Gastroesophageal sphincter (tissue), 4 donors: Measurements from ENCODE around the gene CRPPA. TPM values are rescaled to one million over a fixed set of nuclear protein-coding genes. Genes with fewer than 3 reads are reported as not detected.

Experiments used
- ATAC-seq: fragments of 150-250 bp; one replicate; pipeline ENCODE4 v1.9.1; 2016; ENCODE audit warnings: mild to moderate bottlenecking, moderate library complexity
- H3K27ac ChIP-seq, 4 donors: fragments of 200-600 bp; sonication (generic) in 3 of 4; 1 replicate in 3 of 4; 2 replicates in 1 of 4; pipeline ENCODE4 v1.5.1; 2016 to 2019
- H3K27me3 ChIP-seq: fragments of 200-600 bp; sonication (generic); one replicate; pipeline ENCODE4 v1.5.1; 2019
- H3K36me3 ChIP-seq, 2 donors: fragments of 200-600 bp; sonication (generic); one replicate each; pipeline ENCODE4 v1.5.1; 2019; ENCODE audit warnings: control low read depth in 1 of 2
- H3K4me1 ChIP-seq, 3 donors: fragments of 200-600 bp; sonication (generic); 1 replicate in 2 of 3; 2 replicates in 1 of 3; pipeline ENCODE4 v1.5.1; 2016 to 2019; ENCODE audit warnings: control low read depth in 2 of 3
- H3K4me3 ChIP-seq, 2 donors: fragments of 200-600 bp; sonication (generic); one replicate each; pipeline ENCODE4 v1.5.1; 2019; ENCODE audit warnings: mild to moderate bottlenecking in 1 of 2, moderate library complexity in 1 of 2
- H3K9me3 ChIP-seq, 3 donors: fragments of 200-600 bp; sonication (generic); one replicate each; pipeline ENCODE4 v1.5.1; 2017 to 2019; ENCODE audit warnings: control low read depth in 2 of 3
- EP300 ChIP-seq: sonication (generic); formaldehyde crosslinking; IDR thresholded peaks from one replicate; pipeline ENCODE4 v1.6.1; 2017; ENCODE audit warnings: antibody characterized with exemption, mild to moderate bottlenecking
- POLR2A ChIP-seq, 2 donors: fragments of 450-650 bp; IDR thresholded peaks; one replicate each; pipeline ENCODE4 v1.6.1; 2017; ENCODE audit warnings: antibody characterized with exemption in 2 of 2, mild to moderate bottlenecking in 2 of 2, moderate library complexity in 1 of 2
- POLR2AphosphoS5 ChIP-seq: sonication (generic); formaldehyde crosslinking; IDR thresholded peaks from one replicate; pipeline ENCODE4 v1.6.1; 2017; ENCODE audit warnings: antibody characterized with exemption
- WGBS, 2 donors: methylation state at CpG; one replicate each; pipeline ENCODE4 v1.1.5; 2018; ENCODE audit warnings: low coverage in 1 of 2; 5-methylcytosine and 5-hydroxymethylcytosine counted together
- total RNA-seq, 4 donors: library from RNA; depleted of rRNA; stranded (reverse); fragments of >200 nt; gene quantifications; one replicate each; pipeline ENCODE4 v1.1.0, GENCODE V29; 2016
- TF ChIP-seq, protein P1 (sequence below), 4 experiments: fragments of 200-600 bp in 2 of 4; fragments of 450-650 bp in 2 of 4; sonication (generic) in 1 of 4; IDR thresholded peaks; one replicate each; pipeline ENCODE4 v1.5.1; 2017 to 2019; ENCODE audit warnings: antibody characterized with exemption in 4 of 4, mild to moderate bottlenecking in 2 of 4, moderate library complexity in 2 of 4

CRPPA gene
- total RNA-seq, 4 donors from 2014 or later = 1.8 to 4.7 (median 3.7) TPM

DNA sequence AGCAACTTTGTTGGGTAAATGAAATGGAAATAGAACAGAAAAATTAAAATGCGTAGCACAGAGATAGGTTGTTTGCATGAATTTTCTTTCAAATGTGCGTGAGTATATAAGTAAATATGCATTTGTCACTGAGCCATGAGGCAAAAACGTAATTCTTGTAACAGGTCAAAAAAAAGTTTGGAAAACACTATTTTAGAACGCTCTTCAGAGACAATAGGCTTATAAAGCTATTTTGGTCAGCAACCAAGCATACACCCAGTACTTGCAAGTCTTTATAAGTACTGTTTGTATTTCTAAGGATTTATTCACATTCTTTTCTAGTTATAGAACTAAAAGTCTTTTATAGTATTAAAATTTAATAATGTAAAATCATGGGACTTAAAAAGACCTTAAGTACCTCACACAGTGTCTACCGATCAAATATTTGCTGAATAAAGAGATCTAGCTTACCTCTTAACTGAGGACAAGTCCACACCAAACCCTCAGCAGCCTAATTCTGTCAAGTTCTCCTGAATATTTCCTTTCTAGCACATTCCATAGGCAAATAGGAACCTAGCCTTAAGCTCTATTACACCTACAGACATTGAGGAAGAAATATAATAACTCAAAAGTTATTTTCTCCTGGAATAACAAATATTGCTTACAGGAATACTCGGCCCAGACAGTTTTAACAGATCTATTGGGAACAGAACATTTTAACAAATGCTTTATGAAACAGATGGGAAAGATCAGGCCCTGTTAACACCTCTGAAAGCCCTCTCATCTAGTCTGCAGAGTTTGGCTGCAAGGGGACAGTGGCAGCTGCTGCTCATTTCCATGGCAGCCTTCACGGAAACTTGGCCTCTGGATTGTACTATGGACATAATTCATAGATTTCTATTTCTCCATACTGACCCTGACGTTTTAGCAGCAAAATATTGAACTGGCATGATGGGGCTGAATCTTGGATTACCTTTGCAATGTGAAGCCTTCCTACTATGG, 8.8 kb downstream of the CRPPA start:
- no peaks in the 10 kb centered on the region for H3K27me3 ChIP-seq
- no peak overlapping the region for H3K4me3 ChIP-seq
- TF ChIP-seq EP300 (no peak), POLR2AphosphoS5 (no peak), POLR2A (IDR thresholded peaks at IDR 0.05) (no peak)
- TF ChIP-seq, protein P1, sequence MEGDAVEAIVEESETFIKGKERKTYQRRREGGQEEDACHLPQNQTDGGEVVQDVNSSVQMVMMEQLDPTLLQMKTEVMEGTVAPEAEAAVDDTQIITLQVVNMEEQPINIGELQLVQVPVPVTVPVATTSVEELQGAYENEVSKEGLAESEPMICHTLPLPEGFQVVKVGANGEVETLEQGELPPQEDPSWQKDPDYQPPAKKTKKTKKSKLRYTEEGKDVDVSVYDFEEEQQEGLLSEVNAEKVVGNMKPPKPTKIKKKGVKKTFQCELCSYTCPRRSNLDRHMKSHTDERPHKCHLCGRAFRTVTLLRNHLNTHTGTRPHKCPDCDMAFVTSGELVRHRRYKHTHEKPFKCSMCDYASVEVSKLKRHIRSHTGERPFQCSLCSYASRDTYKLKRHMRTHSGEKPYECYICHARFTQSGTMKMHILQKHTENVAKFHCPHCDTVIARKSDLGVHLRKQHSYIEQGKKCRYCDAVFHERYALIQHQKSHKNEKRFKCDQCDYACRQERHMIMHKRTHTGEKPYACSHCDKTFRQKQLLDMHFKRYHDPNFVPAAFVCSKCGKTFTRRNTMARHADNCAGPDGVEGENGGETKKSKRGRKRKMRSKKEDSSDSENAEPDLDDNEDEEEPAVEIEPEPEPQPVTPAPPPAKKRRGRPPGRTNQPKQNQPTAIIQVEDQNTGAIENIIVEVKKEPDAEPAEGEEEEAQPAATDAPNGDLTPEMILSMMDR (IDR thresholded peaks at IDR 0.05) = no peak
- no peaks in the 10 kb centered on the region for H3K36me3 ChIP-seq
- ATAC-seq = peak; percentile 34
- no peak overlapping the region for H3K27ac ChIP-seq
- H3K4me1 ChIP-seq = no peaks in the 10 kb centered on the region
- WGBS, 2 donors = 52 to 55% methylated on average over 6 to 8 of the region's 8 CpGs
- H3K9me3 ChIP-seq = no peaks in the 10 kb centered on the region

DNA sequence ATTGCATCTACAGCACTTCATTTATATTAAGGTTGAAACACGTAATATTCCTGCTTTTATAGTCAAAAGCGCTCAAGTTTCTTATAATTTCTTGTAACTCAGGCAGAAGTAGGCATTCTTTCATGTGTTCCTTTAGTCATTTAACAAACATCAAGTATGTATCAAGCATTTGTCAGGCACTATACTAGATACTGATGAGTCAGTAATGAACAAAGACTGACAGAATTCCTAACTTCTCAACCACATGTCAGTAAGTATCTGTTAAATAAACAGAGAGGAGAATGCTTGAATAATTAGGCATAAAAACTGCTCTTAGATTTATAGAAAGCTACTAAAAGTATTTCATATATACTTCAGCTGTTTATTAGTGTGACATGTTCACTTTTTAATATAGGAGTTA, 9.9 kb downstream of the CRPPA start:
- no peaks in the 10 kb centered on the region for H3K4me1 ChIP-seq
- no peaks in the 10 kb centered on the region for H3K36me3 ChIP-seq
- WGBS, 2 donors = 96 to 100% methylated on average over 2 of the region's 2 CpGs
- H3K27ac ChIP-seq = no peak overlapping the region
- no peaks in the 10 kb centered on the region for H3K9me3 ChIP-seq
- TF ChIP-seq, protein P1 (IDR thresholded peaks at IDR 0.05) = no peak
- TF ChIP-seq EP300 = no peak
- no peak for TF ChIP-seq POLR2A (IDR thresholded peaks at IDR 0.05)
- TF ChIP-seq POLR2AphosphoS5 = no peak
- no peaks in the 10 kb centered on the region for H3K27me3 ChIP-seq
- ATAC-seq = no peak
- H3K4me3 ChIP-seq = no peak overlapping the region

DNA sequence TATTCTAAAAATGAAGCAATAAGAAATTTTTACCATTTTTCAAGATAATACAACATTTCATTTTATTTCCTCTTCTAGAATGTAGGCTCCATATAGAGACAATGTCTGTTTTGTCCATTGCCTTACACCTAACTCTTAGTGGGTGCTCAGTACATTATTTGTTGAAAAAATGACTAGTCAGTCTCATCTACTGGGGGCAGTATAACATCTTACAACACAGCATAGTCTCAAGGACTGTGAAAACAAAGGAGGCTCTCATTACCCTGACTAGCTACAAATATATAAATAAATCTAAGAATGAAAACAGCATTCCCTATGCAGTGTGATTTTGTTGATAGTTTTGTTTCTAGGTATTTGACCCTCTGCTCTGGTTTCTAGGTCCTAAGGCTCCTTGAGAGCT, 11.6 kb downstream of the CRPPA start:
- ATAC-seq = no peak
- Histone ChIP-seq H3K27me3 (no peaks in the 10 kb centered on the region), H3K36me3 (no peaks in the 10 kb centered on the region), H3K4me1 (no peaks in the 10 kb centered on the region), H3K9me3 (no peaks in the 10 kb centered on the region), H3K4me3 (no peak overlapping the region), H3K27ac (no peak overlapping the region)
- TF ChIP-seq, protein P1 (IDR thresholded peaks at IDR 0.05) = peak in 1 of 4 experiments; percentile 10
- TF ChIP-seq POLR2A (IDR thresholded peaks at IDR 0.05) = no peak

DNA sequence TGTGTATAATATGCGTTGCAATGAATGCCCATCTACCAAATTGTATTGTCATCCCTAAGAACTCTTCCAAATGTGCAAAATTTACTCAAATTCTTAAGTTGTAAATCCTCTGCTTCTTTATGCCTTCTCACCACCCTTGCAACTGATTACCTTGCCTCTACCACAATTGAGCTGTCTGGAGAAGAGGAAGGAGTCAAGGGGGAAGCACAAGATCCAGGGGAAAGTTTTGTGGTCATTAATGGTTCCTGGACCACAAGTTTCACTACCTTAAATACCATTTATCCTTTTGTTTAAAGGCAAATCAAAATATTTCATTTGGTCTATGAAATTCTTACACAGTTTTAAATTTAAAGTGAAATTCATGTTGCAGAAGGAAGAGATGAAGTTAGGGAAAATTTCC, 16.7 kb downstream of the CRPPA start:
- WGBS, 2 donors = 92 to 100% methylated on average over 1 of the region's 1 CpG
- TF ChIP-seq EP300 (no peak), POLR2AphosphoS5 (no peak), POLR2A (IDR thresholded peaks at IDR 0.05) (no peak)
- TF ChIP-seq, protein P1 (IDR thresholded peaks at IDR 0.05) = no peak
- ATAC-seq = no peak

DNA sequence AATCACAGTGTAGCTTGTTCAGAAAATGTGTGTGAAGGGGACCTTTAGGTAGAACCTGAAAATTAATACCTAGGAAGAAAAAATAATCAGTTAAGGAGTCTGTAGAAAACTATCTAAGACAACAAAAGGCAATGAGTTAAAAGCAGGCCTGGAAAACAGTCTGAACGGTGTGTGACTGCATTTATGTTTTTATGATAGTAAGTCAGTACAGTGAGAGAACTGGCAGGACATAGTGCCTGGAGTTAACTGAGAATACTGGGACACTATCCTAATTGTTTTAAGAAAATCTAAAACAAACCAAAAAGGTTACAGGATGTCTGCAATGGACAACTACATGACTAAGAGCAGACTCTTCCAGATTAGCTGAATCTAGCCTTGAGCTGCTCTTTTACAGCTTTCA, 17.9 kb downstream of the CRPPA start:
- no peak overlapping the region for H3K4me3 ChIP-seq
- no peaks in the 10 kb centered on the region for H3K4me1 ChIP-seq
- TF ChIP-seq, protein P1 (IDR thresholded peaks at IDR 0.05) = no peak
- TF ChIP-seq POLR2AphosphoS5 (no peak), POLR2A (IDR thresholded peaks at IDR 0.05) (no peak), EP300 (no peak)
- no peak for ATAC-seq
- no peaks in the 10 kb centered on the region for H3K27me3 ChIP-seq
- peaks cover 0 to 22% (median 0%) of the 10 kb centered on the region in 3 donors for H3K9me3 ChIP-seq
- H3K36me3 ChIP-seq = peaks cover 0 to 11% of the 10 kb centered on the region in 2 donors
- H3K27ac ChIP-seq = no peak overlapping the region
- 56 to 64% methylated on average over 1 of the region's 1 CpG for WGBS, 2 donors

More for the DNA sequence above, 16.7 kb downstream of the CRPPA start:
- Histone ChIP-seq H3K4me3 (no peak overlapping the region), H3K4me1 (no peaks in the 10 kb centered on the region), H3K27me3 (no peaks in the 10 kb centered on the region), H3K27ac (no peak overlapping the region), H3K9me3 (peaks cover 0 to 22% (median 0%) of the 10 kb centered on the region in 3 donors), H3K36me3 (peaks cover 0 to 11% of the 10 kb centered on the region in 2 donors)
